HUES6 (cell line): ENCODE measurements around the gene OR51E1.

Source experiments
- H3K27ac ChIP-seq: 2 replicates; pipeline ENCODE4 v1.7.0; 2013; ENCODE audit warnings: low read depth, mild to moderate bottlenecking, low read length, inconsistent platforms
- H3K27me3 ChIP-seq: 2 replicates; pipeline ENCODE4 v1.6.1; 2013; ENCODE audit warnings: low read length; ENCODE audit not compliant: control insufficient read depth, insufficient read depth
- H3K36me3 ChIP-seq: 2 replicates; pipeline ENCODE4 v1.6.1; 2013; ENCODE audit warnings: low read length; ENCODE audit not compliant: control insufficient read depth, insufficient read depth
- H3K4me1 ChIP-seq: 2 replicates; pipeline ENCODE4 v1.6.1; 2013; ENCODE audit warnings: low read length; ENCODE audit not compliant: control insufficient read depth, insufficient read depth
- H3K4me3 ChIP-seq: 2 replicates; pipeline ENCODE4 v1.5.1; 2013; ENCODE audit warnings: low read depth, low read length
- H3K9ac ChIP-seq: one replicate; pipeline ENCODE4 v1.6.1; 2013; ENCODE audit warnings: mild to moderate bottlenecking, low read length
- H3K9me3 ChIP-seq: 2 replicates; pipeline ENCODE4 v1.6.1; 2013; ENCODE audit warnings: low read depth, low read length; ENCODE audit not compliant: control insufficient read depth, insufficient read depth

The OR51E1 gene

GRCh38 chr11:4643682-4644081 lies at the start of gene OR51E1:
OR51E1 (plus strand) TSS chr11:4643982; CDS start chr11:4652527, 8,545 bp downstream.
- no peak within 1 kb of the TSS for H3K9ac ChIP-seq
- no peaks in the 10 kb centered on the region; the same call in 1 of the 2 replicates for H3K4me1 ChIP-seq
- H3K36me3 ChIP-seq: no peaks in the 10 kb centered on the region
- H3K9me3 ChIP-seq: no peaks in the 10 kb centered on the region
- H3K27ac ChIP-seq: no peak within 1 kb of the TSS
- H3K4me3 ChIP-seq: no peak within 1 kb of the TSS
- H3K27me3 ChIP-seq: no peaks in the 10 kb centered on the region

- peaks cover 6% of the 10 kb centered on the region; the same call in 1 of the 2 replicates for H3K27me3 ChIP-seq
Measured at GRCh38 chr11:4605057-4605456, 38.7 kb upstream of the OR51E1 start.

GRCh38 chr11:4606231-4607015 lies 37.4 kb upstream of the OR51E1 start:
- no peak overlapping the region for H3K9ac ChIP-seq
- H3K36me3 ChIP-seq: peaks cover 6% of the 10 kb centered on the region
- H3K27me3 ChIP-seq: peaks cover 8% of the 10 kb centered on the region; the same call in 1 of the 2 replicates
- no peaks in the 10 kb centered on the region for H3K4me1 ChIP-seq
- no peaks in the 10 kb centered on the region for H3K9me3 ChIP-seq
- no peak overlapping the region for H3K4me3 ChIP-seq
- no peak overlapping the region for H3K27ac ChIP-seq

More at GRCh38 chr11:4605057-4605456, 38.7 kb upstream of the OR51E1 start:
- H3K9ac ChIP-seq: no peak overlapping the region
- no peak overlapping the region for H3K4me3 ChIP-seq
- no peaks in the 10 kb centered on the region for H3K4me1 ChIP-seq
- no peak overlapping the region for H3K27ac ChIP-seq
- H3K36me3 ChIP-seq: peaks cover 17% of the 10 kb centered on the region
- H3K9me3 ChIP-seq: no peaks in the 10 kb centered on the region

GRCh38 chr11:4607096-4607495 lies 36.7 kb upstream of the OR51E1 start:
- peaks cover 8% of the 10 kb centered on the region; the same call in 1 of the 2 replicates for H3K27me3 ChIP-seq
- peak overlapping the region; percentile 72 for H3K4me3 ChIP-seq
- no peaks in the 10 kb centered on the region for H3K36me3 ChIP-seq
- no peak overlapping the region for H3K27ac ChIP-seq
- no peak overlapping the region for H3K9ac ChIP-seq
- H3K4me1 ChIP-seq: no peaks in the 10 kb centered on the region
- no peaks in the 10 kb centered on the region for H3K9me3 ChIP-seq

- Histone ChIP-seq H3K4me3 (peak within 1 kb of the TSS; percentile 72), H3K27ac (no peak within 1 kb of the TSS), H3K27me3 (peaks cover 13% of the 10 kb centered on the region; the same call in 1 of the 2 replicates)
Measured at GRCh38 chr11:4607781-4608666, 35.8 kb upstream of the OR51E1 start, which contains the start of gene TRIM68. TRIM68 (minus strand) TSS chr11:4608231; CDS start chr11:4605504, 2,727 bp downstream.

GRCh38 chr11:4610258-4610935 lies 33.4 kb upstream of the OR51E1 start:
- Histone ChIP-seq H3K9ac (no peak overlapping the region), H3K27ac (no peak overlapping the region), H3K9me3 (no peaks in the 10 kb centered on the region), H3K27me3 (peaks cover 13% of the 10 kb centered on the region; the same call in 1 of the 2 replicates), H3K4me3 (no peak overlapping the region), H3K36me3 (no peaks in the 10 kb centered on the region), H3K4me1 (no peaks in the 10 kb centered on the region)

More at GRCh38 chr11:4607781-4608666, 35.8 kb upstream of the OR51E1 start, which contains the start of gene TRIM68:
- H3K36me3 ChIP-seq: no peaks in the 10 kb centered on the region
- peak within 1 kb of the TSS; percentile 68 for H3K9ac ChIP-seq
- H3K4me1 ChIP-seq: no peaks in the 10 kb centered on the region
- no peaks in the 10 kb centered on the region for H3K9me3 ChIP-seq

- no peaks in the 10 kb centered on the region for H3K9me3 ChIP-seq
- H3K36me3 ChIP-seq: no peaks in the 10 kb centered on the region
- H3K4me3 ChIP-seq: no peak overlapping the region
- H3K4me1 ChIP-seq: no peaks in the 10 kb centered on the region
- no peak overlapping the region for H3K27ac ChIP-seq
- H3K9ac ChIP-seq: no peak overlapping the region
- H3K27me3 ChIP-seq: peaks cover 13% of the 10 kb centered on the region; the same call in 1 of the 2 replicates
Measured at GRCh38 chr11:4611986-4612385, 31.8 kb upstream of the OR51E1 start.

GRCh38 chr11:4615856-4616444 lies 27.8 kb upstream of the OR51E1 start:
- Histone ChIP-seq H3K9ac (no peak overlapping the region), H3K27me3 (peaks cover 6% of the 10 kb centered on the region; the same call in 1 of the 2 replicates), H3K36me3 (no peaks in the 10 kb centered on the region), H3K4me1 (no peaks in the 10 kb centered on the region), H3K4me3 (no peak overlapping the region), H3K27ac (no peak overlapping the region), H3K9me3 (no peaks in the 10 kb centered on the region)

GRCh38 chr11:4619514-4619913 lies 24.3 kb upstream of the OR51E1 start:
- no peaks in the 10 kb centered on the region for H3K4me1 ChIP-seq
- H3K27ac ChIP-seq: no peak overlapping the region
- no peak overlapping the region for H3K4me3 ChIP-seq
- H3K27me3 ChIP-seq: no peaks in the 10 kb centered on the region
- H3K36me3 ChIP-seq: no peaks in the 10 kb centered on the region
- H3K9ac ChIP-seq: no peak overlapping the region
- no peaks in the 10 kb centered on the region for H3K9me3 ChIP-seq
